GM12874 (cell line): ENCODE measurements around the gene PRDM15.

Experiments used
- CTCF ChIP-seq: IDR thresholded peaks from 2 replicates; pipeline ENCODE4 v1.5.1; 2011; ENCODE audit warnings: low read depth, mild to moderate bottlenecking, control low read depth, low read length, moderate library complexity; ENCODE audit not compliant: insufficient read depth

PRDM15 gene

GRCh38 chr21:41817877-41818855 is 61.0 kb downstream of the PRDM15 start:
- TF ChIP-seq CTCF, result no peak

GRCh38 chr21:41817228-41817627 is 61.9 kb downstream of the PRDM15 start:
- TF ChIP-seq CTCF, result peak; percentile 77

GRCh38 chr21:41816583-41817165 is 62.5 kb downstream of the PRDM15 start:
- TF ChIP-seq CTCF, result peak; percentile 92

GRCh38 chr21:41815652-41816582 is 63.2 kb downstream of the PRDM15 start:
- TF ChIP-seq CTCF, result no peak

- no peak for TF ChIP-seq CTCF
Measured at GRCh38 chr21:41813226-41813625, 65.9 kb downstream of the PRDM15 start.

- no peak for TF ChIP-seq CTCF
Measured at GRCh38 chr21:41812679-41813078, 66.5 kb downstream of the PRDM15 start.

GRCh38 chr21:41810597-41810932 is 68.6 kb downstream of the PRDM15 start:
- no peak for TF ChIP-seq CTCF
